ENCODE data around the gene NRAP. TPM values are rescaled to one million over a fixed set of nuclear protein-coding genes. Genes with fewer than 3 reads are reported as not detected.

Gene NRAP
- total and polyA plus RNA-seq, 2 of the 8 experiments (the other 6 are each of a cell fraction or from before 2014, with no cell fraction given), result not detected

GRCh38 chr10:113656896-113657295, 6.9 kb downstream of the NRAP start (continued):
- TF ChIP-seq CHD7 (IDR thresholded peaks at IDR 0.05; ENCODE audit: insufficient replicate concordance, low read length) (no peak), TBP (IDR thresholded peaks at IDR 0.05; ENCODE audit: low read depth, low read length) (no peak), CBX5 (IDR thresholded peaks at IDR 0.05; ENCODE audit: low read depth, low read length) (no peak), SIN3A (conservative IDR thresholded peaks at IDR 0.05 in 1 of 2, IDR thresholded peaks at IDR 0.05 in 1 of 2; ENCODE audit: low read depth in 1 of 2, low read length in 2 of 2) (no peak), EZH2 (IDR thresholded peaks at IDR 0.05; ENCODE audit: low read depth, low read length, severe bottlenecking) (no peak), ATF2 (IDR thresholded peaks at IDR 0.05; ENCODE audit: low read length) (no peak)
